ENCODE measurements around the gene RNF220.
"Not testable (repeated sequence)": the region's sequence is repeated elsewhere in the genome, so short reads cannot be mapped to it uniquely, and the experiment has no call there.

Gene RNF220

GRCh38 chr1:44537956-44538355, 132.9 kb downstream of the RNF220 start:
- DNase-seq (ENCODE audit: low read depth): no peak
- H3K4me3 ChIP-seq (ENCODE audit: low read depth, low read length): no peak overlapping the region

GRCh38 chr1:44539991-44540730, 135.1 kb downstream of the RNF220 start:
- no peak for DNase-seq (ENCODE audit: low read depth)
- H3K4me3 ChIP-seq (ENCODE audit: low read depth, low read length): no peak overlapping the region

GRCh38 chr1:44542420-44543063, 137.5 kb downstream of the RNF220 start:
- H3K4me3 ChIP-seq (ENCODE audit: low read depth, low read length): no peak overlapping the region
- no peak for DNase-seq (ENCODE audit: low read depth)

GRCh38 chr1:44543064-44543744, 138.1 kb downstream of the RNF220 start:
- no peak for DNase-seq (ENCODE audit: low read depth)
- H3K4me3 ChIP-seq (ENCODE audit: low read depth, low read length): no peak overlapping the region

- no peak for DNase-seq (ENCODE audit: low read depth)
- no peak overlapping the region for H3K4me3 ChIP-seq (ENCODE audit: low read depth, low read length)
These were observed 138.7 kb downstream of the RNF220 start for GRCh38 chr1:44543786-44544185.

GRCh38 chr1:44544960-44545359, 139.9 kb downstream of the RNF220 start:
- no peak overlapping the region for H3K4me3 ChIP-seq (ENCODE audit: low read depth, low read length)
- no peak for DNase-seq (ENCODE audit: low read depth)

GRCh38 chr1:44545961-44546360, 140.9 kb downstream of the RNF220 start:
- H3K4me3 ChIP-seq (ENCODE audit: low read depth, low read length): no peak overlapping the region
- no peak for DNase-seq (ENCODE audit: low read depth)

GRCh38 chr1:44546403-44547053, 141.5 kb downstream of the RNF220 start:
- DNase-seq (ENCODE audit: low read depth): no peak
- H3K4me3 ChIP-seq (ENCODE audit: low read depth, low read length): no peak overlapping the region

- H3K4me3 ChIP-seq (ENCODE audit: low read depth, low read length): no peak overlapping the region
- no peak for DNase-seq (ENCODE audit: low read depth)
These were observed 142.3 kb downstream of the RNF220 start for GRCh38 chr1:44547361-44547760.

- no peak for DNase-seq (ENCODE audit: low read depth)
- no peak overlapping the region for H3K4me3 ChIP-seq (ENCODE audit: low read depth, low read length)
These were observed 142.8 kb downstream of the RNF220 start for GRCh38 chr1:44547837-44548236.

GRCh38 chr1:44549510-44549909, 144.5 kb downstream of the RNF220 start:
- H3K4me3 ChIP-seq (ENCODE audit: low read depth, low read length): no peak overlapping the region
- DNase-seq (ENCODE audit: low read depth): no peak

GRCh38 chr1:44553127-44553758, 148.2 kb downstream of the RNF220 start:
- no peak overlapping the region for H3K4me3 ChIP-seq (ENCODE audit: low read depth, low read length)
- no peak for DNase-seq (ENCODE audit: low read depth)

GRCh38 chr1:44553771-44554170, 148.7 kb downstream of the RNF220 start:
- DNase-seq (ENCODE audit: low read depth): no peak
- H3K4me3 ChIP-seq (ENCODE audit: low read depth, low read length): no peak overlapping the region

GRCh38 chr1:44554706-44555105, 149.7 kb downstream of the RNF220 start:
- no peak overlapping the region for H3K4me3 ChIP-seq (ENCODE audit: low read depth, low read length)
- no peak for DNase-seq (ENCODE audit: low read depth)

GRCh38 chr1:44557778-44558177, 152.7 kb downstream of the RNF220 start:
- H3K4me3 ChIP-seq (ENCODE audit: low read depth, low read length): no peak overlapping the region
- no peak for DNase-seq (ENCODE audit: low read depth)

- no peak overlapping the region for H3K4me3 ChIP-seq (ENCODE audit: low read depth, low read length)
- DNase-seq (ENCODE audit: low read depth): no peak
These were observed 153.8 kb downstream of the RNF220 start for GRCh38 chr1:44558883-44559282.

GRCh38 chr1:44559330-44559729, 154.3 kb downstream of the RNF220 start:
- no peak overlapping the region for H3K4me3 ChIP-seq (ENCODE audit: low read depth, low read length)
- no peak for DNase-seq (ENCODE audit: low read depth)

GRCh38 chr1:44559913-44560312, 154.9 kb downstream of the RNF220 start:
- H3K4me3 ChIP-seq (ENCODE audit: low read depth, low read length): no peak overlapping the region
- DNase-seq (ENCODE audit: low read depth): no peak

- not testable (repeated sequence) for DNase-seq (ENCODE audit: low read depth); H3K4me3 ChIP-seq (ENCODE audit: low read depth, low read length)
These were observed 155.6 kb downstream of the RNF220 start for GRCh38 chr1:44560696-44561095.

- DNase-seq (ENCODE audit: low read depth): no peak
- no peak overlapping the region for H3K4me3 ChIP-seq (ENCODE audit: low read depth, low read length)
These were observed 160.2 kb downstream of the RNF220 start for GRCh38 chr1:44565259-44565750.

Data from skeletal muscle cell (primary cell).